ENCODE measurements around the gene TCP11L1.
"Not testable (repeated sequence)": the region's sequence is repeated elsewhere in the genome, so short reads cannot be mapped to it uniquely, and the experiment has no call there.

TCP11L1 gene

DNA sequence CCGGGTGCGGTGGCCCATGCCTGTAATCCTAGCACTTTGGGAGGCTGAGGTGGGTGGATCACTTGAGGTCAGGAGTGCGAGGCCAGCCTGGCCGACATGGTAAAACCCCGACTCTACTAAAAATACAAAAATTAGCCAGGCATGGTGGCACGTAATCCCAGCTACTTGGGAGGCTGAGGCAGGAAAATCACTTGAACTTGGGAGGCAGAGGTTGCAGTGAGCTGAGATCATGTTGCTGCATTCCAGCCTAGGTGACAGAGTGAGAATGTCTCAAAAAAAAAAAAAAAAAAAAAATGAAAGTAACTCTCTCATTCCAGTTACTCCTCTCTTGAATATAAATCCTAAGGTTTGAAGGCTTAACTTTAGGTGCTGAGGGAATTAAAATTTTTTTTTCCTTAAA lies 10.2 kb upstream of the TCP11L1 start:
- not testable (repeated sequence) for FAIRE-seq

DNA sequence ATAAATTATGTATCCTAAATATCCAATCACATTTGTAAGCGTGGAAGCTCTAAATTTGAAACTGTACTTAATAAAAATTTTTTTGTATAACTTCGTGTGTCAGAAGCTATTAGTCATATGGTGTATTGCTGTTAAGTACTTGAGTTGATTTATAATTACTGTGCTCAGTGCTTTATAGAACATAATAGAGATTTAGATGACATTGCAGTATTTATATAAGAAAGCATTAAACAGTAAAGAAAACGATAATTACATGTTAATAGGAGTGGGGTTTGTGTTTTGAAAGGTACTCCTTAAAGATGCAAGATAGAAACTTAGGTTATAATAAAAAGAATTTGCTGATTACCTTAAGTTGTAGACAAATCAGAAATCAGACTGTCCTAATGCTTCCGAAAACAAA lies 5.9 kb upstream of the TCP11L1 start:
- FAIRE-seq: no peak

DNA sequence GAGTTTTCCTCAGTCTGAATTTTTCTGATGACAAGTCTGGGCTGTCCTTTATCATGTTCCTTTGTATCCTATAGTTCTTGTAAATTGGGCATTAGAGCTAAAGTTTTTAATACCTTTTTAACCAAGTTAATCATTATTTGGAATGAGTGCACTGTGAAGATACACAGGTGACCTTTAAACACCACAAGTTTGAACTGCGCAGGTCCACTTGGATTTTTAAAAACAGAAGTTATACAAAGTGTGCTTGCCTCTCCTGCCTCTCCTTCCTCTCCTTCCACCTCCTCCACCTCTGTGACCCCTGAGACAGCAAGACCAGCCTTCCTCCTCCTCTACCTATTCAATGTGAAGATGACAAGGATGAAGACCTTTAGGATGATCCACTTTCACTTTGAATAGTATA lies 4.4 kb upstream of the TCP11L1 start:
- FAIRE-seq: no peak

DNA sequence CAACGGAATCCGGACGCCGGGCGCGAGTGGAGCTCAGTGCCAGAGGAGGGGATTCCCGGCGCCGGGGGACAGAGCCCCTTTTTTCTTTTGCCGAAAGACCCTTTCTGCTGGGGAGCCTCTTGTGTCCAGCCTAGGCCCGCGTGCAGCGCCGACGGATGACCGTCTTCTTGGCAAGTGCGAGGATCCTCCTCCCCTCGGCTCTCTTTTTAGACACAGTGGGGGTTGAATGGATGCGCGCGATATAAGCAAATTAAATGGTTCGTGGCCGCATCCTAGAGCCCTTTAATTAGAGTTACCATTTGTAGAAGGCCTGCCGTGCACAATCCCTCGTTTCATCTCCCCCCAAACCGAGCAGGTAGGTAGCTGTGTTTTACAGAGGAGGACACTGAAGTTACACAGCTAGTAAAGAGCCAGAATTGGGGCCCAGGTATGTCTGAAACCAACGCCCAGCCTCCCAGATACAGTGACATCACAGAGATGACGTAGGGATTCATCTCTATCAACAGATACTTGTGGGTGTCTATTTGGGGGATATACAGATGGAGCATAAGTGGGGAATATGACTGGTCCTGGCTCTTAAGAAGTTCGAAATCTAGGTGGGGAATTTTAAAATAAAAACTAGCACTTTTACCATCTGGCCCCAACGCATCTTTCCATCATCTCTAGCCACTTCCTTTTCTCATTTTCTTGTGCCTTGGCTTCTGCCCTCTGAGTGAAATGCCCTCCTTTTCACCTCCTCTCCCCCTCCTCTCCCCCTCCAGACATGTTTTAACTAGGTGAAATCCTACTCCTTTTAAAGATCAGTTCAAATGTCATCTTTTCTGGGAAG lies 875 bp downstream of the TCP11L1 start:
- FAIRE-seq: no peak

DNA sequence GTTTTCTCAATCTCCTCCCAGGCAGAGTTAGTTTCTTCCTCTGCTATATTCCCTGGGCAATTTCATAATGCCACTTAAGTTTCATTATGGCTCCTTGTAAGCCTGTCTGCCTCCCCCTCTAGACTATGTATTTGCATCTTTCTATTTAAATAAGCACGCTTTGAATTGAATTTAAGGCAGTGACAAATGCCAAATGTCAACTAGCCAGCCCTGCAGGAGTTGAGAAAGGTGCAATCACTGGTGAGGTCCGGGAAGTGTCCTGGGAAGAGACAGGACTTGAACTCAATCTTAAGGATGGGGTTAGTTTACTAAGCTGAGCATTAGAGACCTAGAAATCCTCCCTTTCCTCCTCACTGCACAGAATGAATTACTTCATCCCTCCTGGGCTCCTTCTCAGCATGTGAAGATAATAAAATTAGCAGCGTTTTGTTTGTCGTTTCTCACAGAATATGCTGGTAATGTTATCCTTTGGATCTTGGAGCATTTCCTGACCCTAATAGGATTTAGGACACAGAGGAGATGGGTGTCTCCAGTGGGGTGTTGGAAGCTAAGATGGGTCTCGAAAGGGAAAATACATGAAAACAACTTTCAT lies 1.6 kb downstream of the TCP11L1 start:
- no peak for FAIRE-seq

DNA sequence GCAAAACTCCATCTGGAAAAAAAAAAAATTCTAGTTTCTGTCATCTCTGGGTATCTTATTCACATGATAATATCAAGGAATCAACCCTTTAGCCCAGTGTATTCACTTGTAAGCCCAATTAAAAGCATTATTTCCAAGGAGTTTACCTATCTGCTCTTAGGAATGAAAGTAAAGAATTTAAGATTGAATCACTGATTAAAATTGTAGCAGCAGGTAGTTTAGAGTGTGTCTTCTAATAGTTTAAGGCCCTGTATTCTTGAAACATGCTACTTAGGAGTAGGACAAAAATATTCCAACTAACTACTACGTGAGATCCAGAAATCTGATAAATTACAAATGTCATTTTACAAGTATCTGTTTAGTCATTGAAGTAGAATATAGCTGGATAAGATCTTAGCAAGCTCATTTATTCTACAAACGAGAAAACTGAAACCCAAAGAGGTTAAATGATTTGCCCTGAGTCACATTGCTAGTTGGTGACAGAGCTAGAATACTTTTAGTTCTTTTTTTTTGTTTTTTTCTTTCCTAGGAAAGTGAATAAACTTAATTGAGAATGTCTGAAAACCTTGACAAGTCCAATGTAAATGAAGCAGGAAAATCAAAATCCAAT lies 4.0 kb downstream of the TCP11L1 start:
- no peak for FAIRE-seq

DNA sequence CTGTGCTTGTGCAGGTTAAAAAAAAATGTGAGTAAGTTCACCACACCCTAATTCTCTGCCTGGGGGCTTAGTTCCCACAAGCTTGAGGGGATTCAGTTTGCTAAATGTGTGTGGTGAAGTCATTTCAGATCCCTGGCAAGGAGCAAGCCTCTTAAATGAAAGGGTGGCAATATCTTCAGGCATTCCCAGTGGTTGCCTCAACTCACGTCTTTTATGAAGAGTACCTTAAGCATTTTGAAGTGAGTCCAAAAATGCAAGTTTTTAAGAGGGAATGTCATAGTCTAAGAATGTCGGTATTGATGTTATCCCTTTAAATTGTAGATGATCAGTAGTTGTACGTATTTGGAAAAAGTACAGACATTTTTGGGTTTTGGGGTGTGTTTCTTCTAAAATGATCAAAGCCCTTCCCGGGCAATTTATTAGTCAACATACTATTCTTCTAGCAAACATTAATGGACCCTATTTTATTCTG lies 4.9 kb downstream of the TCP11L1 start:
- no peak for FAIRE-seq

DNA sequence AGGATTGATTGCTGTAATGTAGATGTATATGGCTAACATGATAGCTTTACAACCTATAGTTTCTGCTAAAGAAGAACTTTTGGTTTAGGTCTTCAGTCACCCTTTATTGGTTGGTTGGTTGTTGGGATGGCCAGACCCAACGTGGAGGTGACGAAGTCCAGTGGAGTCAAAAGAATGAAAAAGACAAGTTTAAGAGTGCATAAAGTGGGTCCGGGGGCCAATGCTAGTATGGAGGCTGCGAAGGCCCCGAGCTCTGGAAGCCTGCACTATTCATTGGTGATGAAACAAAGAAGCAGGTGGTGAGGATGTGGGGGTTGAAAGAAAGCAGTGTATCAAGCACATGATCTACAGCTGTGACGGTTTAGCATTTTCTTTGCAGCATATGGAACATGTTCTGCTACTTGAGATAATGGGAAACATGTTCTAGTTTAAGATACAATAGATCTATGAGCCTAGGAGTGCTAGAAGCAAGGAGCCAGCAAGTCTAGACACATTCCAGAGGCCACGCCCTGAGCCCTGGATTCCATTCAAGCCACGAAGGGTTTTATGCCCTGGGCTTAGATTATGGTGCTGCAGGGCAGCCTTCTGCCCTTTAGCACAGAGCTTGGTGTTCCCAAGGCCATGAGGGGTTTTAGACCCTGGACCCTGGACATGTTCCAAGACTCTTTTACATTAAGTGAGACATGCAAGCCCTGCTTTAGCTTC lies 6.3 kb downstream of the TCP11L1 start:
- FAIRE-seq: no peak

DNA sequence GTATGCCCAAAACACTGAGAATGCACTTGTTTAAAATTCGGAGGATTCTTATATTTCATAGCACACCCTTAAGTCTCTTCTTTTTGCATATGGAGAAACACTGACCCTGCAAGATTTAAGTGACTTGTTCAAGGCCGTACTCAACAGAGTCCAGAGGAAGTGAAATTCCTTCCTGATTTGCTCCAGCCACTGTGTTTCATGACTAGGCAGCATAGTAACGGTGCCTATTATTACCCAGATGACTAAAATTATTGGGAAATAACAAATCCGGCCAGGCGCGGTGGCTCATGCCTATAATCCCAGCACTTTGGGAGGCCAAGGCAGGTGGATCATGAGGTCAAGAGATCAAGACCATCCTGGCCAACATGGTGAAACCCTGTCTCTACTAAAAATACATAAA lies 9.3 kb downstream of the TCP11L1 start:
- not testable (repeated sequence) for FAIRE-seq

DNA sequence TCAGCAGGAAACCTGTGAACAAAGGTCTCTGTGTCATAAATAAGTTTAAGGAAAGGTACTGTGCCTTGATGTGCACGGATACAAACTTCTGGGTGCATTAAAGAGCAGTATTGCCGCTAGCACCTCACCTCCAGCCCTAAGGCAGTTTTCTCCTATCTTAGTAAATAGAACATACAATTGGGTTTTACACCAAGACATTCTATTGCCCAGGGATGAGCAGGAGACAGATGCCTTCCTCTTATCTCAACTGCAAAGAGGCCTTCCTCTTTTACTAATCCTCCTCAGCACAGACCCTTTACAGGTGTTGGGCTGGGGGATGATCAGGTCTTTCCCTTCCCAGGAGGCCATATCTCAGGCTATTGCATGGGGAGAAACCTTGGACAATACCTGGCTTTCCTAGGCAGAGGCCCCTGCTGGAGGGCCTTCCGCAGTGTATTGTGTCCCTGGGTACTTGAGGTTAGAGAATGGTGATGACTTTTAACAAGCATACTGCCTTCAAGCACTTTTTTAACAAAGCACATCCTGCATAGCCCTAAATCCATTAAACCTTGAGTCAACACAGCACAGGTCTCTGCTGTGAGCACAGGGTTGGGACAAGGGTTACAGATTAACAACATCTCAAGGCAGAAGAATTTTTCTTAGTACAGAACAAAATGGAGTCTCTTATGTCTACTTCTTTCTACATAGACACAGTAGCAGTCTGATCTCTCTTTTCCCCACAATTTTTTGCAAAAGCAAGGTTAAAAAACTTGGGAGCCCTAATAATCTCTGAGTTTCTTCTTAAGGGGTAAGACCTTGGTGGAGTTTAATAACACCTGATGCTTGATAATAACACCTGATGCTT lies 10.4 kb downstream of the TCP11L1 start:
- not testable (repeated sequence) for FAIRE-seq

DNA sequence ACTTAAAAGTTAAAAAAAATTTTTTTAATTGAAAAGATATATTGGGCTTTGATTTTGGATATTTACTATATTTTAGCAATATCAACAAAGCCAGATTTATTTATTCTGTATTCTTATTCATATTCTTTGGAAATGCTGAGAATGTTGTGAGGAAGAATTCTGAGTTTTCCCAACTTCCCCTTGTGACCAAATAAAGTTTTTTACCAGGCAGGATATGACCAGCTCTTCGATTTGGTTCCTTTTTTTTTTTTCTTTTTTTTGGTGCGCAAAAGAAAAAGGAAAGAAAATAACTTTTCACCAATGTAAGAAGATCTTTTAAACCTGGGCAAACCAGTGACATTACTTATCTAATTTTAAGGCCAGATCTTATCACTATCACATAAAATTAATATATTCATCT lies 12.9 kb downstream of the TCP11L1 start:
- no peak for FAIRE-seq

DNA sequence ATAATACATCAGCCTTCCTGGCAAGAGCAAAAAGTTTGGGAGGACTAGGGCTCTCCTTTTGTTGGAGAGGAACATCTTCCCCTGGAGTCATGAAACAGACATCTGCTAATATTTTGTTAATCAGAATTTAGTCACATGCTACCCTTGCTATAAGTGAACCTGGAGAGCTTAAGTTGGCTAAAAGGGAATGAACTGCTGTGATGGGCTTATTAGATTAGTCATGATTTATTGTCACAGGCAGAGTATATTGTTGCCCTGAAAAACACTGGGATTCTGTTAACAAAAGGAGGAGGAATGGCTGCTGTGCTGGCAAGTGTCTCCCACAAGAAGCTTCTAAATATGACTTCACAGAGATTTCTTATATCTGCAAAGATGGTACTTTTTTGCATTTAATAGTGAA lies 16.0 kb downstream of the TCP11L1 start:
- no peak for FAIRE-seq

DNA sequence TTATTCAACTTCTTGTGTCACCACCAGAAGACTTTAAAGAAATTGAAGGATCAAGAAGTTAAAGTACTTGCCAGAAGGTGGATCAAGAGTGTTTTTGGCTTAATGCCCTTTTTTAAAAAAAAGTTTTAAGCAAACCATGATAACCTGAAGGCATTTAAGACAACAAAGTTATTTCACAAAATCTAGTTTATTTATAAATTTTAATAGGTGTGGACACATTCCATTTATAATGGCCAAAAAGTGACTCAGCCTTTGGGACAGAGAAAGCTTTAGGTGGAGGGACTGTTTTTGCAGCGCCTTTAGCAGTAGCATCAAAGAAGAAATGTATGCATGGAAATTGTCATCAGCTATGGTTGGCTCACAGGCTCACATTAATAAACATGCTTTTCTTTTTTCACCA lies 17.9 kb downstream of the TCP11L1 start:
- no peak for FAIRE-seq

DNA sequence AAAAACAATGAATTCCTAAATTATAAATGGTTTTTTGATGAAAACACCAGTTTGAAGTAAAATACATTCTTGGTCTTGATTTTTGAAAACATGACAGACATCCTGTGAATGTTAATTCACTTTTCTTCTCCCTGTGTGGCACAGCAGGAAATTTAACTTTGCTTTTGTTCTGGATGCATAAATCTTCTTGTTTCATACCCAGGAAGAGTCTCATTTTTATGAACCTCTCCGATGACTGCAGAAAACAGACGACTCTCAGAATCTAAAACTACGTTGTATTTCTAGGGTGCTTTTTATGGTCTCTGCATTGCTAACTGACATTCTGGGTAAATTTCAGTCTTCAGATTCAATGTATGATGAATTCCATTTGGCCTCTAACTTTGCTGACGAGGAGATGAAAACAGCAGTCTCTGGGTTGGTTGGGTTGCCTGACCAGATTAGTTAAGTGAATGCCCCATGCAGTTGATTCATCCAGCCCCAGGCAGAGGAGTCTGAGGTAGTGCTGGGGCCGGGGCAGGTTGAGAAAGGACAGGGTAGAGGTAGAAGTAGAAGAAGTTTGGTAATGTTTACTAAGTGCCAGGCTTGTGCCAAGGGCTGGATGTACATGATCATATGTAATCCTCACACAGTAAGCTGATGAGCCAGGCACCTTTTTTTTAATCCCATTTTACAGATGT lies 20.1 kb downstream of the TCP11L1 start:
- FAIRE-seq: no peak

DNA sequence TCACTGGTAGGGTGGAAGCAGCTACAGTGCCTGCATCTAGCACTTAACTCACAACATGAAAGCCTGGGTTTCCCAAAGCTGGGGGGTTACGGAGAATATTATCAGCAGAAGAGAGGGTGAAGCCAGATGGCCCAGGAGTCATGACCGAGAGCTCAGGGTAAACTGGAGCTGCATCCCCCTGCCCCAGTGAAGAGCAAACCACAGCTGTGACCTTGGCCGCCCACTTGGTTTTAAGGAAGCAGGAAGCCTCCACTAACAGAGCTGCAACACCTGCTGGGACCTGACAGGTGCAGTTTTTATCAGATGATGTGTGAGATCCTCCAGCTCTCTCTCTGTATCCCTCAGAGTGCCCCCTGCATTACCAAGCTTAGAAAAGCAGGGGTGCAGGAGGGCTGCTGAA lies 20.9 kb downstream of the TCP11L1 start:
- no peak for FAIRE-seq

DNA sequence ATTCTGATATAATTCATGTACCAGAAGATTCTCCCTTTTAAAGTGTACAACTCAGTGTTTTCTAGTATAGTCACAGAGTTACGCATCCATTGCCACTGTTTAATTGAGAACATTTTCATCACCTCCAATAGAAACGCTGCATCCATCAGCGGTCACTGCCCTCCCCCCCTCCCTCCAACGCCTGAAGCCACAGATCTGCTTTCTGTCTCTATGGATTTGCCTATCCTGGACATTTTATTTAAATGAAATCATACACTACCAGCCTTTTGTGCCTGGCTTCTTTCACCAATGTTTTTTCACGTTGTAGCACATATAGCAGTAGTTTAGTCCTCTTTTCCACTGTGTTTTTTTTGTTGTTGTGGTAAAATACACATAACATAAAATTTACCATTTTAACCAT lies 22.8 kb downstream of the TCP11L1 start:
- no peak for FAIRE-seq

DNA sequence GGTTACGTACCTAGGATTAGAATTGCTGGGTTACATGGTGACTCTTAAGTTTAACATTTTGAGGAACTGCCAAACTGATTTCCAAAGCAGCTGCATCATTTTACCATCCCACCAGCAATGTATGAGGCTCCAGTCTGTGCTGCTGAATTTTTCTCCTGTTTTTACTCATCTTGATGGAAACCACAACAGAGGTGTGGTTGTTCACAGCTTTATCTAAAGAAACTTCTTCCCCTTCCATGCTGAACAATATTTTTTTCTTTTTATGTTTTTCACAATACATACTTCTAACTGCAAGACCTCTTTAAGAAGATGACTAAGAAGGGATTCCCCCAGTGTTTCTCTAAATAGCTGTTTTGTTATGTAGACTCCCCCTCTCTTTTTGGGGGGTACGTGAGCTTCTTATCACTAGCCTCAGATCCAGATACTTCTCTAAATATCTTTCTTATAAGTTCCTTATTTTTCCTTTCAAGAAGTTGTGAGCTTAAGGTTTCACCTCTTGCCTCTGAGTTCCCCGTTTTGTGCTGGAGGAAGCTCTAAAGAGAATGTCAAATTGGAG lies 24.0 kb downstream of the TCP11L1 start:
- no peak for FAIRE-seq

DNA sequence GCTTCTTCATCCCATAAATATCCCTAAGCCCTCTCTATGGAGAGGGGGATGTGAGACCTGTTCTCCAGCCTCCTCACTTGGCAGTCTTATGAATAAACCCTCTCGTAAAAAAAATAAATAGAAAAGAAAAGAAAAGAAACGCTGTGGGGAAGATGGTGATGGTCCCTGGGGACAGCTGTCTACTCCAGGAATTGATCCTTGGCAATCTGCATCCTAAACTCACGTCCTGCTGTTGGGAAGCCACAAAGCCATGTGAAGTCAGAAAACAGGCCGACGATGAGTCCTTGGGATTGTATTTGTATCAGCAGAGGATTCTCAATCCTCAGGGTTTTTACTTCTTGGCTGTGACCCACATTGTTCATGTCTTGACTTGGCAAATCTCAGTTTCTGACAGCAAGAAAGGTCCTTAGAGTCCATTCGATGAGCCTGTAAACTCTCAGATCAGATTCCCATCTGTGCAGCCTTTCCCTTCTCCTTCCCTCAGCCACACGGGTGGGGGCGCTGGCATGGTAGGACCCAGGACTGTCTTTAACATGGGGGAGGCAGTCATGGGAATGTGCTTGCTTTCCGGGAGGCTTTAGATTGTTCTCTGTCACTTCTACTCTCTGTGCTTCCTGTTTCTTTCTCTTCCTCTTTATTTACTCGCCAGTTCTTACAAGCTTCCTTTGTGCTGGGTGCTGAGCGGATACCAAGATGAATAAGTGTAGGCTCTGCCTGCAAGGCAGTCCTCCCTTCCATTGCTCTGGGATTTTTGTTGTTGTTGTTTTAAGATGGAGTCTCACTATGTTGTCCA lies 24.9 kb downstream of the TCP11L1 start:
- no peak for FAIRE-seq

DNA sequence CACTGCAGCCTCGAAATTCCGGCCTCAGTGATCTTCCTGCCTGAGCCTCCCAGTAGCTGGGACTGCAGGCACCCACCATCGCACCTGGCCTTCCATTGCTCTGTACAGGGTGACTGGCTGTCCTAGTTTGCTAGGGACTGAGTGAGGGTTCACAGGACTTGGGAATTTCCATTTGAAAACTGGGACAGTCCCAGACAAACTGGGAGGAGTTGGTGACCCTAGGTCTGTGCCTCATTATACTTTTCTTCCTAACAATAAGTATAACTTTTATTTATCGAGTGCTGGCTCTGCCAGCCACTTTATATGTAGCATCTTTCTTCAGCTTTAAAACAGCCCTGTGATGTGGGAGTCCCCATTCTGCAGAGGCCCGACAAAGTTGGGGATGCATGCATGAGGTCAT lies 25.5 kb downstream of the TCP11L1 start:
- FAIRE-seq: no peak

DNA sequence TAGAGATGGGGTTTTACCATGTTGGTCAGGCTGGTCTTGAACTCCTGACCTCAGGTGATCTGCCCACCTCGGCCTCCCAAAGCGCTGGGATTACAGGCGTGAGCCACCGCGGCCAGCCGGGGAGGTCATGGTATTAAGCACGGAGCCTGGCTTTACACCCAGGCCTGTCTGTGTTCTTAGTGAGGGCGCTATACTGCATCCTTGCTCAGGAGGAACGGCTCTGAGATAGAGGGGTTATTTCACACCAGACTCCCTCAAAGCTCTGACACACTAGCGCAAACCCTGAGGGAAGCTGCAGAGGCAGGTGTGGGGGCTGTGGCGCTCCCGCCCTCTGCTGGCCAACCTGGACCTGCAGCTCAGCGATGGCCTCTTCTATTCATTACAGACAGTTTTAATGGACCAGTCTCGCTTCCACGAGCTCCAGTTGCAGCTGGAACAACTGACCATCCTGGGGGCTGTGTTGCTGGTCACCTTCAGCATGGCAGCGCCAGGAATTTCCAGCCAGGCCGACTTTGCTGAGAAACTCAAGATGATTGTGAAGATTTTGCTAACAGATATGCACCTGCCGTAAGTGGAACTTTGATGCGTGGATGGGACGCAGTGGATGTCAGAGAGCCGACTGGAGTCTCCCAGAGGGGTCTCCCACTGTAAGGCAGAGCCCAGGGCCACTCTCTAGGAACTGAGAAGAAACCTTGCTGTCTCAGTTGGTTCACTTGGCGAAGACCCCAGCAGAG lies 26.2 kb downstream of the TCP11L1 start:
- FAIRE-seq: no peak
